AG10803 (cell line): ENCODE measurements around the gene TAS2R10.

Source experiments
- DNase-seq: peaks from one replicate; pipeline ENCODE4 v3.0.0; 2010; ENCODE audit warnings: low read depth
- H3K4me3 ChIP-seq: 2 replicates; pipeline ENCODE4 v1.5.1; 2011; ENCODE audit warnings: mild to moderate bottlenecking, low read length, control low read depth
- TF ChIP-seq, protein P1 (sequence below): conservative IDR thresholded peaks from 2 replicates; pipeline ENCODE4 v1.5.1; 2011; ENCODE audit warnings: mild to moderate bottlenecking, low read length, control low read depth, inconsistent platforms

Gene TAS2R10

DNA sequence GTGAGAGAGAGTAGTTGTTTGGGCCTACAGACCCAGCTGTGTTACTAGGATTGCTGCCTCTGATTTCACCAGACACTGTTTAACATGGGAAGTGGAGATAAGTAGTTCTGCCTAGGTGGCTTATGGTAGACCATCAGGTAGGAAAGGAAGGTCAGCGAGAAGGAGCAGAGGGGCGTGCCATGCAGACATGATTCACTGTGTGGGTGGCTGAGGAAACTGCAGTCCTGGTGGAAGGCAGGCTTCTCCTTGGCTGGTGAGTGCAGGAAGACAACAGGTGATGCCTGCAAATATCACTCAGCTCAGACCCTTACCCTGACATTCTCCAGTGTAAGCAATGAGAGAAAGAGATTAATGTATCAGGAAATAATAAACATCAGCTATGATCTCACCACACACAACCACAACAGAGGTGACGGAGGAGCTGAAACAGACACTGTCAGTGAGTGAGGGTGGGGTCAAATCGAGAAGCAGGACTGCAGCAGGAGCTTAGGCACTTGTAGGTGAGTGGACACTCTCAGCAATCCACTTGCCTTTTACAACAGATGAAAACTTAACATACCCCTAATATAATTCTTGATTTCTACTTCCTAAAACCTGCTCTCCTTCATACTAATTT lies 25.2 kb upstream of the TAS2R10 start:
- TF ChIP-seq, protein P1, sequence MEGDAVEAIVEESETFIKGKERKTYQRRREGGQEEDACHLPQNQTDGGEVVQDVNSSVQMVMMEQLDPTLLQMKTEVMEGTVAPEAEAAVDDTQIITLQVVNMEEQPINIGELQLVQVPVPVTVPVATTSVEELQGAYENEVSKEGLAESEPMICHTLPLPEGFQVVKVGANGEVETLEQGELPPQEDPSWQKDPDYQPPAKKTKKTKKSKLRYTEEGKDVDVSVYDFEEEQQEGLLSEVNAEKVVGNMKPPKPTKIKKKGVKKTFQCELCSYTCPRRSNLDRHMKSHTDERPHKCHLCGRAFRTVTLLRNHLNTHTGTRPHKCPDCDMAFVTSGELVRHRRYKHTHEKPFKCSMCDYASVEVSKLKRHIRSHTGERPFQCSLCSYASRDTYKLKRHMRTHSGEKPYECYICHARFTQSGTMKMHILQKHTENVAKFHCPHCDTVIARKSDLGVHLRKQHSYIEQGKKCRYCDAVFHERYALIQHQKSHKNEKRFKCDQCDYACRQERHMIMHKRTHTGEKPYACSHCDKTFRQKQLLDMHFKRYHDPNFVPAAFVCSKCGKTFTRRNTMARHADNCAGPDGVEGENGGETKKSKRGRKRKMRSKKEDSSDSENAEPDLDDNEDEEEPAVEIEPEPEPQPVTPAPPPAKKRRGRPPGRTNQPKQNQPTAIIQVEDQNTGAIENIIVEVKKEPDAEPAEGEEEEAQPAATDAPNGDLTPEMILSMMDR, result no peak
- DNase-seq, result no peak
- H3K4me3 ChIP-seq, result no peak overlapping the region

DNA sequence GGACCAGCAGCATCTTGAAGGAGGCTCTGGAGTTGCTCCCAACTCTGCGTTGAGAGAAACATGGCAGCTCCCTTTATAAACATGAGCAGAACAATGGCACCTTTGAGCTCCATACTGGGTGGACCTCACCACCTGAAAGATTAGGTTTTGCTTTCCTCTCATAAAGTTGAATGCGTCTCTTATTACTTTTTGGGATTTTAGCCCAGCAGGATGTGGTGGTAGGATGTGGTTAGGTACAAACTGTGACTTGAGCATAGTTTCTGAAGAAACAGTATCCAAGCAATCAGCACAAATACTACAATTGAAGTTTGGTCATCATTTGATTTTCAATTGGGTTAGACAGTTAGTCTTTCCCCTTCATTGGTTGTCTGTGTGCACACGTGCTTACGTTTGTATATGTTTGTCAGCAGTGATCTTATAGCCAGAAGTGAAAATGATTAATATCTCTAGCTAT lies 23.3 kb upstream of the TAS2R10 start, which contains the start of gene PRR4:
PRR4 (minus strand) TSS at position 51 of the 454 bp plus-strand sequence; CDS start at position 13, 38 bp downstream.
- no peak within 1 kb of the TSS for H3K4me3 ChIP-seq
- DNase-seq, result no peak
- TF ChIP-seq, protein P1, result no peak

DNA sequence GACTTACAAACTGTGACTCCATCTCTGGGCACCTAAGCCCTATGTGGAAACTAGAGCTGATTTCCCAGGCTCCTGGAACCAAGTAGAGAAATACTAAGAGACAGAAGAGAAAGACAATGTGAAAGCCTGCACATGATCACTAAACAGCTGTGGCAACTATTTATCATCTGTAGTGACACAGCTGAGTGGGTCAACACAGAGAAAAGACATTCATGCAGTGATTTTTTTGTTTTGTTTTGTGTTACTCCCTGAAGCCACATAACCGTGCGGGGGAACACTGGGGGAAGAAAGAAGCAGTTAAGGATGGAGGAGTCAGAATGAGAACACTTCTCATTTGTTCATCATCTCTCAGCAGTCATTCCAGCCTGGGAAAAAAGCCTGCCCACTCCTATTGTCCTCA lies 21.6 kb upstream of the TAS2R10 start:
- TF ChIP-seq, protein P1, result no peak
- no peak overlapping the region for H3K4me3 ChIP-seq
- DNase-seq, result no peak

DNA sequence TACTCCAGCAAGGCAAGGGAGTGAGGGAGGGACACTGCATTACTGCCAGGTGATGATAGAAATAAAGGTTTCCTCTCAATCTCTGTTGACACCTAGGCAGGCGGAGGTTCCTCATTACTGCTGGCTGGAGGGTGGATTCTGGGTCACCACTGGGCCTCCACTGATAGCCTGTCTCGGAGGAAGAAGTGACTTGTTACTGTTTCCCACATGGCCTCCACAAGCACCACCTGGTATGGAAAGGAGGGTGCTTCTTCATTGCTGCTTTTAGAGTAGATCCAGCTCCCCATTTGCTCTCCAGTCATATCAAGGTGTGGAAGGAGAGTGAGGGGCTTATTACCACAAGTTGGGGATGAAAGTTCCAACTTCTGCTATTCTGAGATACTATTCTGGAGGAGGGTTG lies 16.7 kb upstream of the TAS2R10 start:
- no peak for DNase-seq
- TF ChIP-seq, protein P1, result no peak
- H3K4me3 ChIP-seq, result no peak overlapping the region

DNA sequence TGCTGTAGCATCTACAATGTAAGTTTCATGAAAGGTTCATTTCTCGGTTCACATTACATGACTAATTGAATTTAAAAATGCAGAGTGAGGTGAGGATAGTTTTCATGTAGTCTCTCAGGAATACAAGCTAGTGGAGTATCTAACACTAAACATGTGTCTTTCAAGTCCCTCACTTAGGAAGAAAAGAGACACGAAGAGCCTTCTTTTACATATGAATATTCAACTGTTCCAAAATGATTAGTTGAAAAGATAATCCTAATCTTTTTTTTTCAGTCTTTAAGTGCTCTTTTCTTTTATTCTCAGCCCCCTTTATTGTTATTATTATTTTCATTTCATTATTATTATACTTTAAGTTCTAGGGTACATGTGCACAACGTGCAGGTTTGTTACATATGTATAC lies 12.3 kb upstream of the TAS2R10 start:
- DNase-seq, result no peak
- no peak overlapping the region for H3K4me3 ChIP-seq
- TF ChIP-seq, protein P1, result no peak

DNA sequence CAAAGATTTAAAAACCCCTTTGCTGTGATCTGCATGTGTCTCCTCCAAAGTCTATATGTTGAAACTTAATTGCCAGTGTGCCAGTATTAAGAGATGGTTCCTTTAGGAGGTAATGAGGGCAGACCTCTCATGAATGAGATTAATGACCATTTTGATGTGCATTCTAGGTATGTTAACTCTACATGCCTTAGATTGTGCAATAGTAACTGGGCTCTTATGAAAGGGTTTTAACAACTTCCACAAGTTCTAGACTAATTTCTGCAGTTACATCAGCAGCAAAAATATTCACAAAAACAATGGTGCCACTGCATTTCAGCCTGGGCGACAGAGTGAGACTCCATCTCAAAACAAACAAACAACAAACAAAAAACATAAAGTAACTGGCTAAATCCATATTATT lies 3.8 kb upstream of the TAS2R10 start:
- TF ChIP-seq, protein P1, result no peak
- H3K4me3 ChIP-seq, result no peak overlapping the region
- DNase-seq, result peak; percentile 51

DNA sequence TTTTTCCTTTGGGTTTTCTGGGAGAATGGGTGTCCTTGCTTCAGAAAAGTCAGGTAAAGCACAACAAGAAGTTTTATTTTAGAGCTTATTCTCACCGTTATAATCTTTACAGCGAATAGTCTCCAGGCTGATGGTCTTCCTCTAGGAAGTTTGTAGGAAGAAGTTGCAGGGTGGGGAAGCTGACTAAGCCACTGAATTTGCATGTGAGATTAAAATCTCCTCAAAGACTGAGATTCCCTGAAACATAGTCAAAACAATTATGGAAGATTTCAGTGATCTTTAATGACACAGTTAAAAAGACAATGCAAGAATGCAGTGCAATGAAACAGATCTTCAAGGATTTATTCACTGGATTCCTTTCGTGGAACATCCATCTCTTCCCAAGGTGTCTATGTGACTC lies 1.2 kb downstream of the TAS2R10 start:
- DNase-seq, result no peak
- no peak overlapping the region for H3K4me3 ChIP-seq
- TF ChIP-seq, protein P1, result no peak
